ENCODE results near the gene EWSR1. TPM values are rescaled to one million over a fixed set of nuclear protein-coding genes. Genes with fewer than 3 reads are reported as not detected.
A peak's percentile ranks its signal among the peaks of the same experiment; 100 is the strongest.
"Not testable (repeated sequence)": the region's sequence is repeated elsewhere in the genome, so short reads cannot be mapped to it uniquely, and the experiment has no call there.

The EWSR1 gene
- total RNA-seq, 2 donors from 2014 or later, result 344 to 348 TPM

GRCh38 chr22:29233277-29233877, 34.7 kb upstream of the EWSR1 start:
- ATAC-seq (no peak), DNase-seq (ENCODE audit: low spot score) (no peak)
- Mint-ChIP-seq H3K9me3 (no peaks in the 10 kb centered on the region), H3K27ac (no peak overlapping the region), H3K4me3 (no peak overlapping the region), H3K4me1 (ENCODE audit: low read depth in 2 of 2) (no peaks in the 10 kb centered on the region), H3K36me3 (no peaks in the 10 kb centered on the region), H3K27me3 (no peaks in the 10 kb centered on the region)

- H3K4me1 Mint-ChIP-seq (ENCODE audit: low read depth in 2 of 2), result not testable (repeated sequence)
- H3K27me3 Mint-ChIP-seq, result peaks cover 7 to 14% of the 10 kb centered on the region in 2 donors
These were observed 27.6 kb upstream of the EWSR1 start for GRCh38 chr22:29240481-29240880.

GRCh38 chr22:29243874-29244446, 24.1 kb upstream of the EWSR1 start:
- Mint-ChIP-seq H3K4me1 (ENCODE audit: low read depth in 2 of 2) (peaks cover 0 to 3% of the 10 kb centered on the region in 2 donors), H3K27me3 (peaks cover 8 to 14% of the 10 kb centered on the region in 2 donors), H3K36me3 (peaks cover 4% of the 10 kb centered on the region), H3K4me3 (no peak overlapping the region), H3K27ac (no peak overlapping the region), H3K9me3 (peaks cover 3% of the 10 kb centered on the region)
- no peak for ATAC-seq
- no peak for DNase-seq (ENCODE audit: low spot score)

More at GRCh38 chr22:29240481-29240880, 27.6 kb upstream of the EWSR1 start:
- not testable (repeated sequence) for ATAC-seq; H3K9me3 Mint-ChIP-seq; DNase-seq (ENCODE audit: low spot score); H3K4me3 Mint-ChIP-seq; H3K27ac Mint-ChIP-seq; H3K36me3 Mint-ChIP-seq

GRCh38 chr22:29244785-29245625, 23.1 kb upstream of the EWSR1 start:
- ATAC-seq, result no peak
- H3K27ac Mint-ChIP-seq, result no peak overlapping the region
- no peak overlapping the region for H3K4me3 Mint-ChIP-seq

GRCh38 chr22:29245626-29246385, 22.3 kb upstream of the EWSR1 start:
- Mint-ChIP-seq H3K9me3 (no peaks in the 10 kb centered on the region), H3K27me3 (peaks cover 8 to 14% of the 10 kb centered on the region in 2 donors)
- ATAC-seq, result peak; percentile 82 to 85

More at GRCh38 chr22:29244785-29245625, 23.1 kb upstream of the EWSR1 start:
- no peak for DNase-seq (ENCODE audit: low spot score)
- Mint-ChIP-seq H3K4me1 (ENCODE audit: low read depth in 2 of 2) (peaks cover 0 to 3% of the 10 kb centered on the region in 2 donors), H3K27me3 (peaks cover 8 to 14% of the 10 kb centered on the region in 2 donors), H3K36me3 (no peaks in the 10 kb centered on the region), H3K9me3 (no peaks in the 10 kb centered on the region)

GRCh38 chr22:29247891-29248290, 20.2 kb upstream of the EWSR1 start:
- peaks cover 8 to 18% of the 10 kb centered on the region in 2 donors for H3K27me3 Mint-ChIP-seq
- H3K36me3 Mint-ChIP-seq; H3K9me3 Mint-ChIP-seq; H3K4me1 Mint-ChIP-seq (ENCODE audit: low read depth in 2 of 2); H3K27ac Mint-ChIP-seq; ATAC-seq; DNase-seq (ENCODE audit: low spot score); H3K4me3 Mint-ChIP-seq: not testable (repeated sequence)

More at GRCh38 chr22:29245626-29246385, 22.3 kb upstream of the EWSR1 start:
- no peak overlapping the region for H3K4me3 Mint-ChIP-seq
- no peaks in the 10 kb centered on the region for H3K36me3 Mint-ChIP-seq
- H3K27ac Mint-ChIP-seq, result no peak overlapping the region
- H3K4me1 Mint-ChIP-seq (ENCODE audit: low read depth in 2 of 2), result peaks cover 0 to 3% of the 10 kb centered on the region in 2 donors
- peak; percentile 81 for DNase-seq (ENCODE audit: low spot score)

- DNase-seq (ENCODE audit: low spot score) (no peak), ATAC-seq (no peak)
- H3K9me3 Mint-ChIP-seq, result no peaks in the 10 kb centered on the region
- H3K36me3 Mint-ChIP-seq, result no peaks in the 10 kb centered on the region
- peaks cover 0 to 7% of the 10 kb centered on the region in 2 donors for H3K27me3 Mint-ChIP-seq
- H3K4me3 Mint-ChIP-seq, result no peak overlapping the region
- no peak overlapping the region for H3K27ac Mint-ChIP-seq
- H3K4me1 Mint-ChIP-seq (ENCODE audit: low read depth in 2 of 2), result no peaks in the 10 kb centered on the region
These were observed 16.8 kb upstream of the EWSR1 start for GRCh38 chr22:29251265-29251664.

GRCh38 chr22:29251981-29252911, 15.8 kb upstream of the EWSR1 start:
- ATAC-seq (no peak), DNase-seq (ENCODE audit: low spot score) (no peak)
- Mint-ChIP-seq H3K4me3 (no peak overlapping the region), H3K4me1 (ENCODE audit: low read depth in 2 of 2) (no peaks in the 10 kb centered on the region), H3K36me3 (no peaks in the 10 kb centered on the region), H3K27me3 (peaks cover 0 to 7% of the 10 kb centered on the region in 2 donors), H3K27ac (no peak overlapping the region), H3K9me3 (no peaks in the 10 kb centered on the region)

- Mint-ChIP-seq H3K4me3 (no peak overlapping the region), H3K27ac (no peak overlapping the region), H3K27me3 (peaks cover 0 to 7% of the 10 kb centered on the region in 2 donors), H3K36me3 (no peaks in the 10 kb centered on the region), H3K4me1 (ENCODE audit: low read depth in 2 of 2) (peaks cover 0 to 2% of the 10 kb centered on the region in 2 donors), H3K9me3 (no peaks in the 10 kb centered on the region)
- no peak for ATAC-seq
- DNase-seq (ENCODE audit: low spot score), result no peak
These were observed 14.3 kb upstream of the EWSR1 start for GRCh38 chr22:29253561-29254285.

GRCh38 chr22:29254286-29254660, 13.8 kb upstream of the EWSR1 start:
- no peak for ATAC-seq
- H3K27ac Mint-ChIP-seq, result no peak overlapping the region

GRCh38 chr22:29255064-29255621, 12.9 kb upstream of the EWSR1 start:
- DNase-seq (ENCODE audit: low spot score) (no peak), ATAC-seq (no peak)
- Mint-ChIP-seq H3K4me1 (ENCODE audit: low read depth in 2 of 2) (peaks cover 0 to 2% of the 10 kb centered on the region in 2 donors), H3K9me3 (no peaks in the 10 kb centered on the region), H3K36me3 (no peaks in the 10 kb centered on the region), H3K4me3 (no peak overlapping the region), H3K27ac (no peak overlapping the region), H3K27me3 (peaks cover 0 to 7% of the 10 kb centered on the region in 2 donors)

More at GRCh38 chr22:29254286-29254660, 13.8 kb upstream of the EWSR1 start:
- H3K27me3 Mint-ChIP-seq, result peaks cover 0 to 7% of the 10 kb centered on the region in 2 donors
- H3K4me3 Mint-ChIP-seq, result no peak overlapping the region
- DNase-seq (ENCODE audit: low spot score), result no peak
- peaks cover 0 to 2% of the 10 kb centered on the region in 2 donors for H3K4me1 Mint-ChIP-seq (ENCODE audit: low read depth in 2 of 2)
- H3K9me3 Mint-ChIP-seq, result no peaks in the 10 kb centered on the region
- no peaks in the 10 kb centered on the region for H3K36me3 Mint-ChIP-seq

Measured in natural killer cell treated with Interleukin-12 subunit alpha and Interleukin-12 subunit beta and Interleukin-15 and Interleukin-18, amount 100 ng/mL, for 72 hours (primary cell).